Measurements from ENCODE around the gene POLG2.

POLG2 gene

DNA sequence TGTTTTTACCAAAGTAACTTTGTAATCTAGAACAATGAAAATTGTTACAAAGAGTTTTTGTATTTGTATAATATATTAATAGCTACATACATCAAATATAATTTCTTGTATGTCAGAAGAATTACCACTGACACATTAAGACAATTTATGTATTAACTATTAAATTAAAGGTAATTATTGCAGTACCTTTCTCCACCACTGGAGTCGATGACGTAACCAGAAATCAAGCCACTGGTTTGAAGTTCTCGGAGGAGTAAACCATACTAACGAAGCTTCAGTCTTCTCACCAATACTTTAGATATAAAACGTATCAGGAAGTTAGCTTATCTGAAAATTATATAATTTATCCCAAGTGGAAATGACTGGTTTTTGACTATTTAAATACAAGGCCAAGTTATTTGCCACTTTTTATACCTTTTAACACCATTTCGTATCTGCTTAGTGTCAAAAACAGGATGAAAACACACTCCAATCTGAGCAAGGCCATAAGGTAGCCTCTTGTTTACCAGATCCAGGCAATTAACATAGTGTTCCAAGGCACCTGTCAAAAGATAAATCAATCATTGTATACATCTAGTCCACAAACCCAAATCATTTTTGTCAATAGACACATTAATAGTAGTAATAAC is 4.3 kb downstream of the POLG2 start:
- no peak overlapping the region for H2BK12ac ChIP-seq (ENCODE audit: low read length)
- no peak overlapping the region for H2BK5ac ChIP-seq (ENCODE audit: low read depth, low read length, poor library complexity)
- H3K27me3 ChIP-seq (ENCODE audit: insufficient read depth, low read length) = no peaks in the 10 kb centered on the region
- H3K4me2 ChIP-seq (ENCODE audit: low read length) = no peak overlapping the region
- no peak overlapping the region for H4K12ac ChIP-seq (ENCODE audit: low read depth, low read length)
- H2BK120ac ChIP-seq (ENCODE audit: insufficient read depth, low read length, poor library complexity) = no peak overlapping the region
- WGBS (ENCODE audit: extremely low coverage, insufficient coverage, insufficient read length) = no CpG with 5 or more reads among the region's 6 CpGs
- H2AFZ ChIP-seq (ENCODE audit: insufficient read depth, low read length, poor library complexity) = no peak overlapping the region
- no peak overlapping the region for H3K4ac ChIP-seq (ENCODE audit: low read depth, low read length)
- peaks cover 4% of the 10 kb centered on the region for H3K79me1 ChIP-seq (ENCODE audit: low read length)
- H3K18ac ChIP-seq (ENCODE audit: low read length) = no peak overlapping the region
- peaks cover 2 to 3% of the 10 kb centered on the region in 2 experiments for H3K4me1 ChIP-seq (ENCODE audit: control insufficient read depth in 1 of 2, insufficient read depth in 2 of 2, low read length in 2 of 2)
- no peak overlapping the region for H4K91ac ChIP-seq (ENCODE audit: low read depth, low read length)
- H3K36me3 ChIP-seq (ENCODE audit: control insufficient read depth in 1 of 2, insufficient read depth in 2 of 2, low read length in 2 of 2) = peaks cover 3 to 4% of the 10 kb centered on the region in 2 experiments
- H3K23ac ChIP-seq (ENCODE audit: low read length) = no peak overlapping the region
- H3K9ac ChIP-seq (ENCODE audit: low read length) = no peak overlapping the region
- H3K27ac ChIP-seq (ENCODE audit: low read depth, low read length) = no peak overlapping the region
- no peak overlapping the region for H3K4me3 ChIP-seq (ENCODE audit: low read depth, low read length)
- no peak overlapping the region for H4K8ac ChIP-seq (ENCODE audit: low read depth, low read length)
- no peaks in the 10 kb centered on the region for H3K9me3 ChIP-seq (ENCODE audit: insufficient read depth, low read depth, low read length)
- H3K79me2 ChIP-seq (ENCODE audit: control insufficient read depth, insufficient read depth, low read length, poor library complexity) = peaks cover 3% of the 10 kb centered on the region
- H3K14ac ChIP-seq (ENCODE audit: low read length) = no peak overlapping the region
- peak in 1 of 2 donors; percentile 79 for DNase-seq
- no peak overlapping the region for H2AK5ac ChIP-seq (ENCODE audit: low read length)

- no peak overlapping the region for H3K23ac ChIP-seq (ENCODE audit: low read length)
- peaks cover 3% of the 10 kb centered on the region for H3K79me2 ChIP-seq (ENCODE audit: control insufficient read depth, insufficient read depth, low read length, poor library complexity)
- H2BK12ac ChIP-seq (ENCODE audit: low read length) = no peak overlapping the region
- H3K27me3 ChIP-seq (ENCODE audit: insufficient read depth, low read length) = no peaks in the 10 kb centered on the region
- WGBS (ENCODE audit: extremely low coverage, insufficient coverage, insufficient read length) = no CpG with 5 or more reads among the region's 3 CpGs
- H3K4me3 ChIP-seq (ENCODE audit: low read depth, low read length) = no peak overlapping the region
- H2AK5ac ChIP-seq (ENCODE audit: low read length) = no peak overlapping the region
- H3K14ac ChIP-seq (ENCODE audit: low read length) = no peak overlapping the region
- no peak overlapping the region for H3K9ac ChIP-seq (ENCODE audit: low read length)
- H3K18ac ChIP-seq (ENCODE audit: low read length) = no peak overlapping the region
- peaks cover 0 to 3% of the 10 kb centered on the region in 2 experiments for H3K4me1 ChIP-seq (ENCODE audit: control insufficient read depth in 1 of 2, insufficient read depth in 2 of 2, low read length in 2 of 2)
- no peak overlapping the region for H3K27ac ChIP-seq (ENCODE audit: low read depth, low read length)
- no peak overlapping the region for H4K91ac ChIP-seq (ENCODE audit: low read depth, low read length)
- no peak overlapping the region for H4K8ac ChIP-seq (ENCODE audit: low read depth, low read length)
- no peak overlapping the region for H3K4me2 ChIP-seq (ENCODE audit: low read length)
- H3K9me3 ChIP-seq (ENCODE audit: insufficient read depth, low read depth, low read length) = no peaks in the 10 kb centered on the region
- H3K79me1 ChIP-seq (ENCODE audit: low read length) = peaks cover 4% of the 10 kb centered on the region
- H2AFZ ChIP-seq (ENCODE audit: insufficient read depth, low read length, poor library complexity) = no peak overlapping the region
- H2BK120ac ChIP-seq (ENCODE audit: insufficient read depth, low read length, poor library complexity) = no peak overlapping the region
- no peak overlapping the region for H4K12ac ChIP-seq (ENCODE audit: low read depth, low read length)
- no peak overlapping the region for H3K4ac ChIP-seq (ENCODE audit: low read depth, low read length)
- no peak for DNase-seq
- peaks cover 3 to 7% of the 10 kb centered on the region in 2 experiments for H3K36me3 ChIP-seq (ENCODE audit: control insufficient read depth in 1 of 2, insufficient read depth in 2 of 2, low read length in 2 of 2)
- H2BK5ac ChIP-seq (ENCODE audit: low read depth, low read length, poor library complexity) = no peak overlapping the region
Observed at GRCh38 chr17:64491994-64492393, 4.9 kb downstream of the POLG2 start.

- no peak overlapping the region for H4K12ac ChIP-seq (ENCODE audit: low read depth, low read length)
- H4K8ac ChIP-seq (ENCODE audit: low read depth, low read length) = no peak overlapping the region
- no peaks in the 10 kb centered on the region for H3K27me3 ChIP-seq (ENCODE audit: insufficient read depth, low read length)
- H2BK5ac ChIP-seq (ENCODE audit: low read depth, low read length, poor library complexity) = no peak overlapping the region
- H3K4me1 ChIP-seq (ENCODE audit: control insufficient read depth in 1 of 2, insufficient read depth in 2 of 2, low read length in 2 of 2) = peaks cover 0 to 3% of the 10 kb centered on the region in 2 experiments
- H3K4me2 ChIP-seq (ENCODE audit: low read length) = no peak overlapping the region
- H3K23ac ChIP-seq (ENCODE audit: low read length) = no peak overlapping the region
- no peak overlapping the region for H3K27ac ChIP-seq (ENCODE audit: low read depth, low read length)
- H3K79me2 ChIP-seq (ENCODE audit: control insufficient read depth, insufficient read depth, low read length, poor library complexity) = no peaks in the 10 kb centered on the region
- H3K4me3 ChIP-seq (ENCODE audit: low read depth, low read length) = no peak overlapping the region
- H3K14ac ChIP-seq (ENCODE audit: low read length) = no peak overlapping the region
- no peak overlapping the region for H3K4ac ChIP-seq (ENCODE audit: low read depth, low read length)
- peak; percentile 42 to 84 for DNase-seq
- no peak overlapping the region for H2AFZ ChIP-seq (ENCODE audit: insufficient read depth, low read length, poor library complexity)
- no CpG with 5 or more reads among the region's 13 CpGs for WGBS (ENCODE audit: extremely low coverage, insufficient coverage, insufficient read length)
- peaks cover 3 to 7% of the 10 kb centered on the region in 2 experiments for H3K36me3 ChIP-seq (ENCODE audit: control insufficient read depth in 1 of 2, insufficient read depth in 2 of 2, low read length in 2 of 2)
- no peak overlapping the region for H4K91ac ChIP-seq (ENCODE audit: low read depth, low read length)
- H3K9ac ChIP-seq (ENCODE audit: low read length) = no peak overlapping the region
- H2BK120ac ChIP-seq (ENCODE audit: insufficient read depth, low read length, poor library complexity) = no peak overlapping the region
- no peaks in the 10 kb centered on the region for H3K79me1 ChIP-seq (ENCODE audit: low read length)
- H2AK5ac ChIP-seq (ENCODE audit: low read length) = no peak overlapping the region
- H3K9me3 ChIP-seq (ENCODE audit: insufficient read depth, low read depth, low read length) = no peaks in the 10 kb centered on the region
- no peak overlapping the region for H2BK12ac ChIP-seq (ENCODE audit: low read length)
- no peak overlapping the region for H3K18ac ChIP-seq (ENCODE audit: low read length)
Observed at GRCh38 chr17:64491034-64491860, 5.6 kb downstream of the POLG2 start.

GRCh38 chr17:64488301-64488700 is 8.6 kb downstream of the POLG2 start:
- Histone ChIP-seq H2AK5ac (ENCODE audit: low read length) (no peak overlapping the region), H3K4ac (ENCODE audit: low read depth, low read length) (no peak overlapping the region), H4K8ac (ENCODE audit: low read depth, low read length) (no peak overlapping the region), H3K4me1 (ENCODE audit: control insufficient read depth in 1 of 2, insufficient read depth in 2 of 2, low read length in 2 of 2) (no peaks in the 10 kb centered on the region), H4K12ac (ENCODE audit: low read depth, low read length) (no peak overlapping the region), H3K18ac (ENCODE audit: low read length) (no peak overlapping the region), H3K36me3 (ENCODE audit: control insufficient read depth in 1 of 2, insufficient read depth in 2 of 2, low read length in 2 of 2) (peaks cover 10 to 12% of the 10 kb centered on the region in 2 experiments), H3K79me1 (ENCODE audit: low read length) (no peaks in the 10 kb centered on the region), H4K91ac (ENCODE audit: low read depth, low read length) (no peak overlapping the region), H3K27ac (ENCODE audit: low read depth, low read length) (no peak overlapping the region), H2BK12ac (ENCODE audit: low read length) (no peak overlapping the region), H2AFZ (ENCODE audit: insufficient read depth, low read length, poor library complexity) (no peak overlapping the region), H3K4me3 (ENCODE audit: low read depth, low read length) (no peak overlapping the region), H2BK120ac (ENCODE audit: insufficient read depth, low read length, poor library complexity) (no peak overlapping the region), H3K79me2 (ENCODE audit: control insufficient read depth, insufficient read depth, low read length, poor library complexity) (no peaks in the 10 kb centered on the region), H3K27me3 (ENCODE audit: insufficient read depth, low read length) (no peaks in the 10 kb centered on the region), H3K4me2 (ENCODE audit: low read length) (no peak overlapping the region), H3K23ac (ENCODE audit: low read length) (no peak overlapping the region), H2BK5ac (ENCODE audit: low read depth, low read length, poor library complexity) (no peak overlapping the region), H3K14ac (ENCODE audit: low read length) (no peak overlapping the region), H3K9ac (ENCODE audit: low read length) (no peak overlapping the region), H3K9me3 (ENCODE audit: insufficient read depth, low read depth, low read length) (no peaks in the 10 kb centered on the region)
- no CpG with 5 or more reads among the region's 2 CpGs for WGBS (ENCODE audit: extremely low coverage, insufficient coverage, insufficient read length)
- no peak for DNase-seq
